GM18520 (cell line): ENCODE measurements around the gene FOXP4.

Experiments used
- ATAC-seq: cut with Tn5 transposase; IDR thresholded peaks from one replicate; pipeline ENCODE4 v1.9.1; 2021; ENCODE audit not compliant: unreplicated experiment

The FOXP4 gene

GRCh38 chr6:41622206-41622988 is 76.2 kb downstream of the FOXP4 start:
- ATAC-seq, result no peak

GRCh38 chr6:41623330-41623729 is 77.1 kb downstream of the FOXP4 start:
- no peak for ATAC-seq

- ATAC-seq, result no peak
Measured at GRCh38 chr6:41624621-41625380, 78.6 kb downstream of the FOXP4 start.

GRCh38 chr6:41625442-41625841 is 79.3 kb downstream of the FOXP4 start:
- ATAC-seq, result no peak

- ATAC-seq, result no peak
Measured at GRCh38 chr6:41626022-41626421, 79.8 kb downstream of the FOXP4 start.

- no peak for ATAC-seq
Measured at GRCh38 chr6:41626917-41627316, 80.7 kb downstream of the FOXP4 start.

GRCh38 chr6:41629128-41629527 is 82.9 kb downstream of the FOXP4 start:
- no peak for ATAC-seq

GRCh38 chr6:41630069-41630468 is 83.9 kb downstream of the FOXP4 start:
- ATAC-seq, result no peak

- no peak for ATAC-seq
Measured at GRCh38 chr6:41630946-41631345, 84.8 kb downstream of the FOXP4 start.

- no peak for ATAC-seq
Measured at GRCh38 chr6:41633056-41633634, 87.0 kb downstream of the FOXP4 start.

- ATAC-seq, result no peak
Measured at GRCh38 chr6:41634657-41635056, 88.5 kb downstream of the FOXP4 start.

GRCh38 chr6:41635365-41635764 is 89.2 kb downstream of the FOXP4 start:
- ATAC-seq, result no peak

- no peak for ATAC-seq
Measured at GRCh38 chr6:41636833-41637193, 90.6 kb downstream of the FOXP4 start.

- ATAC-seq, result no peak
Measured at GRCh38 chr6:41637194-41638001, 91.2 kb downstream of the FOXP4 start.

GRCh38 chr6:41638002-41638934 is 92.1 kb downstream of the FOXP4 start, which contains the start of gene MDFI:
TSS of gene MDFI (plus strand) at chr6:41638468. CDS start at chr6:41638750, 282 bp downstream.
- ATAC-seq, result no peak

GRCh38 chr6:41638935-41639808 is 93.0 kb downstream of the FOXP4 start:
- no peak for ATAC-seq

- ATAC-seq, result no peak
Measured at GRCh38 chr6:41639809-41640371, 93.7 kb downstream of the FOXP4 start.

GRCh38 chr6:41640426-41640825 is 94.2 kb downstream of the FOXP4 start:
- ATAC-seq, result no peak
